Measurements from ENCODE around the gene TMEM161B. TPM values are rescaled to one million over a fixed set of nuclear protein-coding genes. Genes with fewer than 3 reads are reported as not detected.
"Not testable (repeated sequence)": the region's sequence is repeated elsewhere in the genome, so short reads cannot be mapped to it uniquely, and the experiment has no call there.

TMEM161B gene
- total RNA-seq, 1 donor from 2014 or later = 16.9 TPM

DNA sequence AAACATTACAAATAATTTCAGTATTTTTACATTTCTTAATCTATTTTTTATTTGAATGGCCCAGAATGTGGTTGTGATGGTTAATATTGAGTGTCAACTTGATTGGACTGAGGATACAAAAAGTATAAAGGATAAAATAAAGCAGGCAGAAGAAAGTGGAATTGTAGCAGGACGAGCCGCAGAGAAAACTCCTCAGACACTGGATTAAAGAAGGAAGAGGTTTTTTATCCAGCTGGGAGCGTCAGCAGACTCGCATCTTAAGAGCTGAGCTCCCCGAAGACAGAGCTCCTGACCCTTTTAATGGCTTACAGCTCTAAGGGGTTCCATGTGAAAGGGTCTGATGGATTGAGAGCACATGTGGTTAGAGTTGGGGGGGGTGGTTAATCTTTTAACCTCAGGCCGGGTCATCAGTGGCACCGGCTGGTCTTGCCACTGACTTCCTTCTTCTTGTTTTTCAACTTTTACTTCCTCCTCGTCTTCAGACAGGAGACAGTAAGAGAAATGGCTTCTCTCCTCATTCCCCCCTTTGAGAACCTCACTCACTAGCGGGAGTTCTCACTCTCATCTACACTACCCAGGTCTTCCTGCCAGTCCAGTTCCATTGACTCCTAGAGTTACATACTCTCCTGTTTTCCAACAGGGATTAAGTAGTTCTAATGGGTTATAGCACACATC, 80.0 kb downstream of the TMEM161B start:
- Mint-ChIP-seq H3K36me3 (ENCODE audit: low read depth) (peaks cover 57% of the 10 kb centered on the region), H3K27ac (ENCODE audit: unreplicated experiment) (no peak overlapping the region), H3K27me3 (ENCODE audit: low read depth) (no peaks in the 10 kb centered on the region), H3K4me3 (no peak overlapping the region), H3K4me1 (no peaks in the 10 kb centered on the region), H3K9me3 (peaks cover 10% of the 10 kb centered on the region)
- TF ChIP-seq, protein P1, sequence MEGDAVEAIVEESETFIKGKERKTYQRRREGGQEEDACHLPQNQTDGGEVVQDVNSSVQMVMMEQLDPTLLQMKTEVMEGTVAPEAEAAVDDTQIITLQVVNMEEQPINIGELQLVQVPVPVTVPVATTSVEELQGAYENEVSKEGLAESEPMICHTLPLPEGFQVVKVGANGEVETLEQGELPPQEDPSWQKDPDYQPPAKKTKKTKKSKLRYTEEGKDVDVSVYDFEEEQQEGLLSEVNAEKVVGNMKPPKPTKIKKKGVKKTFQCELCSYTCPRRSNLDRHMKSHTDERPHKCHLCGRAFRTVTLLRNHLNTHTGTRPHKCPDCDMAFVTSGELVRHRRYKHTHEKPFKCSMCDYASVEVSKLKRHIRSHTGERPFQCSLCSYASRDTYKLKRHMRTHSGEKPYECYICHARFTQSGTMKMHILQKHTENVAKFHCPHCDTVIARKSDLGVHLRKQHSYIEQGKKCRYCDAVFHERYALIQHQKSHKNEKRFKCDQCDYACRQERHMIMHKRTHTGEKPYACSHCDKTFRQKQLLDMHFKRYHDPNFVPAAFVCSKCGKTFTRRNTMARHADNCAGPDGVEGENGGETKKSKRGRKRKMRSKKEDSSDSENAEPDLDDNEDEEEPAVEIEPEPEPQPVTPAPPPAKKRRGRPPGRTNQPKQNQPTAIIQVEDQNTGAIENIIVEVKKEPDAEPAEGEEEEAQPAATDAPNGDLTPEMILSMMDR (conservative IDR thresholded peaks at IDR 0.05) = no peak
- no peak for DNase-seq (ENCODE audit: low read depth, low spot score)

DNA sequence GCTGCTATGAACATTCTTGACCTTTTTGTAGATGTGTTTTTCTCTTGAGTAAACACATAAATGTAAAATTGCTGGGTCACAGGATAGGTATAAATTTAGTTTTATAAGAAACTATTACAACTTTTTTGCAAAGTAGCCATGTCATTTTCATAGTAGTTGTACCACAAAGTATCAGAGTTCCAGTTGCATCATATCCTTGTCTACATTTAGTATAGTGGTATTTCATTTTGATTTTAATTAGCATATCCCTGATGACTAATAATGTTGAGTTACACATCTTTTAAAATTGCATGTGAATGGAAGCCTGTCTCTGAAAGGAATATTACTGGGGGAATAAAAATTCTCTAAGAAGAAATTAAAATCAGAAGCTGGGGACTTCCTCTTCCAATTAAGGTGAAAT, 85.4 kb downstream of the TMEM161B start:
- Mint-ChIP-seq H3K27me3 (ENCODE audit: low read depth) (no peaks in the 10 kb centered on the region), H3K27ac (ENCODE audit: unreplicated experiment) (no peak overlapping the region), H3K36me3 (ENCODE audit: low read depth) (peaks cover 18% of the 10 kb centered on the region), H3K4me3 (no peak overlapping the region), H3K9me3 (no peaks in the 10 kb centered on the region), H3K4me1 (no peaks in the 10 kb centered on the region)
- TF ChIP-seq, protein P1 (conservative IDR thresholded peaks at IDR 0.05) = no peak
- DNase-seq (ENCODE audit: low read depth, low spot score) = no peak

DNA sequence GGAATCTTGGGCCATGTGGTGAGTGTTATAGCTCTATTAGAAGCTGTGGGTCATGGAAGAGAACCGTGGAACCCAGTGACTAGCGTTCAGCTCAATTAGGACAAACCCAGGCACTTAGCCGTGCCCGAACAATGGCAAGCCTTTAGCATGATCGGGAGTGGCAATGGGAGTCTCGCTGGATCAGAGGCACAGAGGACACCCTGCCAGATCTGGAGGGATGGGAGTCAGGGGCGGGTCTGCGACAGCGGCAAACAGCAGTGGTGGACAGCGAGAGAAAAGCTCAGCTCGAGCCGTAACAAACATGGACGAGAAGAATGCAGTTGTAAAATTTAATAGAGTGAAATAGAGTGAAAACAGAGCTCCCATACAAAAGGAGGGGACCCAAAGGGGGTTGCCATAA, 91.2 kb downstream of the TMEM161B start:
- not testable (repeated sequence) for H3K36me3 Mint-ChIP-seq (ENCODE audit: low read depth); H3K9me3 Mint-ChIP-seq; H3K27me3 Mint-ChIP-seq (ENCODE audit: low read depth); DNase-seq (ENCODE audit: low read depth, low spot score); H3K4me3 Mint-ChIP-seq; H3K27ac Mint-ChIP-seq (ENCODE audit: unreplicated experiment)
- H3K4me1 Mint-ChIP-seq = peaks cover 11% of the 10 kb centered on the region

DNA sequence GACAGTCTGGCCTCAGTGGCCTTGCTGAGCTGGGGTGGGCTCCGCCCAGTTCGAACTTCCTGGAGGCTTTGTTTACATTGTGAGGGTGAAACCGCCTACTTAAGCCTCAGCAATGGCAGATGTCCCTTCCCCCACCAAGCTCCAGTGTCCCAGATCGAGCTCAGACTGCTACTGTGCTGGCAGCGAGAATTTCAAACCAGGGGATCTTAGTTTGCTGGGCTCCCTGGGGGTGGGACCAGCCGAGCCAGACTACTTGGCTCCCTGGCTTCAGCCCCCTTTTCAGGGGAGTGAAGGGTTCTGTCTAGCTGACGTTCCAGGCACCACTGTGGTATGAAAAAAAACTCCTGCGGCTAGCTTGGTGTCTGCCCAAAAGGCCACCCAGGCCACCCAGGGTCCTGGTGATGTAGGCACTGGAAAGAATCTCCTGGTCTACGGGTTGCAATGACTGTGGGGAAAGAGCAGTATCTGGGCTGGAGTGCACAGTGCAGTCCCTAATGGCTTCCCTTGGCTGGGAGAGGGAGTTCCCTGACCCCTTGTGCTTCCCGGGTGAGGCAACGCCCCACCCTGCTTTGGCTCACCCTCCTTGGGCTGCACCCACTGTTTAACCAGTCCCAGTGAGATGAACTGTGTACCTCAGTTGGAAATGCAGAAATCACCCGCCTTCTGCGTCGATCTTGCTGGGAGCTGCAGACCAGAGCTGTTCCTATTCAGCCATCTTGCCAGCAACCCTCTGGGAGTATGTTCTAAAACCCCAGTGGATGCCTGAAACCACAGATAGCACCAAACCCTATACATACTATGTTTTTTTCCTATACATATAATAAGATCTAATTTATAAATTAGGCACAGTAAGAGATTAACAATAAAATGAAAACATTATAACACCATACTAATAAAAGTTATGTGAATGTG, 95.5 kb downstream of the TMEM161B start:
- H3K36me3 Mint-ChIP-seq (ENCODE audit: low read depth) = peaks cover 18% of the 10 kb centered on the region
- H3K4me3 Mint-ChIP-seq = peak overlapping the region; percentile 28
- no peaks in the 10 kb centered on the region for H3K27me3 Mint-ChIP-seq (ENCODE audit: low read depth)
- H3K4me1 Mint-ChIP-seq = peaks cover 11% of the 10 kb centered on the region
- H3K9me3 Mint-ChIP-seq = peaks cover 25% of the 10 kb centered on the region
- H3K27ac Mint-ChIP-seq (ENCODE audit: unreplicated experiment) = peak overlapping the region; percentile 82
- no peak for DNase-seq (ENCODE audit: low read depth, low spot score)
- TF ChIP-seq, protein P1 (conservative IDR thresholded peaks at IDR 0.05) = no peak

DNA sequence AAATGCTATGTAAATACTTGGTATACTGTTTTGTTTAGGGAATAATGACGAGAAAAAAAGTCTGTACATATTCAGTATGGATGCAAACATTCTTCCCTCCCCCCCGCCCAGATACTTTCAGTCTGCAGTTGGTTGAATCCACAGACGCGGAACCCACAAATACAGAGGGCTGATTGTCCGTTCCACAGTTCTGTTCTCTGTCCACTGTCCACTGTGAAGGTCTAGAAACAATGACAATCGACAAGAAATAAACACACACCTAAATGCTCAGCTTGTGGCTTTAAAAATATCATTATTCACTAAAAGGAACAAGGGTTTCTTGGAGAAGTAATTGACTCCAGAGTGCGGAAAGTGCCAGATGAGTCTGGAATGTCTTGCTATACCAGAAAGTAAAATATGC, 109.1 kb downstream of the TMEM161B start:
- peaks cover 4% of the 10 kb centered on the region for H3K9me3 Mint-ChIP-seq
- peaks cover 2% of the 10 kb centered on the region for H3K36me3 Mint-ChIP-seq (ENCODE audit: low read depth)
- H3K4me3 Mint-ChIP-seq = no peak overlapping the region
- H3K27ac Mint-ChIP-seq (ENCODE audit: unreplicated experiment) = no peak overlapping the region
- H3K27me3 Mint-ChIP-seq (ENCODE audit: low read depth) = no peaks in the 10 kb centered on the region
- peaks cover under 1% of the 10 kb centered on the region for H3K4me1 Mint-ChIP-seq
- TF ChIP-seq, protein P1 (conservative IDR thresholded peaks at IDR 0.05) = no peak
- DNase-seq (ENCODE audit: low read depth, low spot score) = no peak

DNA sequence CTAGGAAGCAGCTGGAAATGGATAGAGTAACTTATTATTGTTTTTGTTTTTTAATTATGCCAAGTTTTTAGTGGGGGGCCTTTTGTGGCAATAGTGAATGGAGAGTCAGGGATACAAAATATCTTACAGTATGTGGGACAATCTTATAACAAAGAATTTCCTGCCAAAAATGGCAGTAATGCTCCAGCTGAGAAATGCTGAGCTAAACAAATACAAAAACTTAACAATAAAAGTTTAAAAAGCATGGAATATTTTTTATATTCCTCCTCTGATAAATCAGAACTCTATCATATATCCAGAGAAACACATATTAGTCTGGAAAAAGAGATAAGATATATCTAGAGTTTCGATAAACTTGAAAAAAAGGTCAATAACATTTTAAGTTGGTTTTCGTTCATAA, 110.6 kb downstream of the TMEM161B start:
- no peak overlapping the region for H3K4me3 Mint-ChIP-seq
- H3K9me3 Mint-ChIP-seq = peaks cover 4% of the 10 kb centered on the region
- no peaks in the 10 kb centered on the region for H3K27me3 Mint-ChIP-seq (ENCODE audit: low read depth)

More for the DNA sequence above, 110.6 kb downstream of the TMEM161B start:
- Mint-ChIP-seq H3K4me1 (no peaks in the 10 kb centered on the region), H3K36me3 (ENCODE audit: low read depth) (no peaks in the 10 kb centered on the region), H3K27ac (ENCODE audit: unreplicated experiment) (no peak overlapping the region)
- TF ChIP-seq, protein P1 (conservative IDR thresholded peaks at IDR 0.05) = no peak
- no peak for DNase-seq (ENCODE audit: low read depth, low spot score)
